ENCODE measurements around the gene GSS. TPM values are rescaled to one million over a fixed set of nuclear protein-coding genes. Genes with fewer than 3 reads are reported as not detected.
A peak's percentile ranks its signal among the peaks of the same experiment; 100 is the strongest.

Gene GSS
- polyA plus RNA-seq, 3 donors: 30.4 to 52.9 (median 34.0) TPM

DNA sequence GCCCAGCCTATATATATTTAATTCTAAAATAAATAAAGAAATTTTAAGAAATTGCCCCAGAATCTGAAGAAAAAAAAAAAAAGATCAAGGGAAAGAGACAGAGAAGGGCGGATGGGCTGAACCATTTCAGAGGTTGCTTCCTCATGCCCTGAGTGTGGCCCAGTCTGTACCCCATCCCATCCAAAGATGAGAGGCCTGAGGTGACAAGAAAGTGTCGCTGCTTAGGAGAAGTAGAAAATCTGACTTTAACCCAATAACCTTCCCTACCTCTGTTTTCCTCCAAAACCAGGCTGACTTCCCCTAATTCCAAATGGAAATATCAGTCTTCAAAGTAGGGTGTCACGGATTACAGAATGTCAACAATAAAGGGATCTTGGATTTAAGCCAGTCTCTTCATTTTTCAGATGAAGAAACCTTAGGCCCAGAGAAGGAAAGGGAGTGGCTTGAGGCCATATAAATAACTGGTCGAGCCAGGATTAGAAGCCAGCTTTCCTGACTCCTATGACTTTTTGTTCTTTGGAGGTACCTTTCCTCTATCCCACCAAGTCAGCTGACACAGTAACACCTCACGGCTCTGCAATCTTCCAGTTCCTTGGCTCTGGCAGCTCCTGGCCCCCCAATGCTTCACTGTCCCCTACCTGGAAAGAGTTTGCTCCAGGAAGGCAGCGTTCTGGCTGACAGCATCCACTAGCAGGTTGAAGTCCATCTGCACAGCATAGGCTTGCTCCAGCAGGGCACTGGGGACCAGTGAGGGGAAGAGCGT lies 10.1 kb downstream of the GSS start:
- no peak overlapping the region for H3K4me3 ChIP-seq (replicated peaks in 1 of 3; ENCODE audit: low read depth in 2 of 3, low read length in 3 of 3)
- Mint-ChIP-seq H3K4me3 (no peak overlapping the region), H3K27ac (peak overlapping the region in 1 of 7 donors; percentile 36), H3K36me3 (peaks cover 52 to 65% of the 10 kb centered on the region in 2 donors), H3K4me1 (peaks cover 14% of the 10 kb centered on the region), H3K9me3 (no peaks in the 10 kb centered on the region), H3K27me3 (ENCODE audit: low read depth in 3 of 3) (peaks cover 0 to 2% (median 0%) of the 10 kb centered on the region in 3 donors)
- no peak overlapping the region for H3K27ac ChIP-seq (ENCODE audit: low read depth in 1 of 2, low read length in 2 of 2)
- no peak overlapping the region for H2AFZ ChIP-seq (ENCODE audit: insufficient read depth, low read depth, low read length, poor library complexity, severe bottlenecking)
- H3K9me3 ChIP-seq (replicated peaks in 1 of 2; ENCODE audit: control insufficient read depth in 1 of 2, insufficient read depth in 1 of 2, low read length in 2 of 2): no peaks in the 10 kb centered on the region
- intact Hi-C loops (cut with micrococcal nuclease): no loop called here
- H3K4me2 ChIP-seq (replicated peaks; ENCODE audit: extremely low read depth, low read length, poor library complexity, severe bottlenecking): no peak overlapping the region
- DNase-seq: no peak
- no peaks in the 10 kb centered on the region for H3K27me3 ChIP-seq (ENCODE audit: control insufficient read depth in 2 of 2, insufficient read depth in 2 of 2, low read length in 2 of 2)
- H3K9ac ChIP-seq (ENCODE audit: insufficient read depth, low read length, poor library complexity, severe bottlenecking): no peak overlapping the region
- WGBS (ENCODE audit: insufficient coverage): 93% methylated on average over 2 of the region's 7 CpGs
- H3K36me3 ChIP-seq (replicated peaks in 1 of 2; ENCODE audit: control insufficient read depth in 1 of 2, insufficient read depth in 2 of 2, low read length in 2 of 2): peaks cover 31 to 68% of the 10 kb centered on the region in 2 donors
- no peaks in the 10 kb centered on the region for H4K20me1 ChIP-seq (ENCODE audit: insufficient read depth, low read length)
- no peaks in the 10 kb centered on the region for H3K79me2 ChIP-seq (ENCODE audit: insufficient read depth, low read length)
- TF ChIP-seq, protein P1, sequence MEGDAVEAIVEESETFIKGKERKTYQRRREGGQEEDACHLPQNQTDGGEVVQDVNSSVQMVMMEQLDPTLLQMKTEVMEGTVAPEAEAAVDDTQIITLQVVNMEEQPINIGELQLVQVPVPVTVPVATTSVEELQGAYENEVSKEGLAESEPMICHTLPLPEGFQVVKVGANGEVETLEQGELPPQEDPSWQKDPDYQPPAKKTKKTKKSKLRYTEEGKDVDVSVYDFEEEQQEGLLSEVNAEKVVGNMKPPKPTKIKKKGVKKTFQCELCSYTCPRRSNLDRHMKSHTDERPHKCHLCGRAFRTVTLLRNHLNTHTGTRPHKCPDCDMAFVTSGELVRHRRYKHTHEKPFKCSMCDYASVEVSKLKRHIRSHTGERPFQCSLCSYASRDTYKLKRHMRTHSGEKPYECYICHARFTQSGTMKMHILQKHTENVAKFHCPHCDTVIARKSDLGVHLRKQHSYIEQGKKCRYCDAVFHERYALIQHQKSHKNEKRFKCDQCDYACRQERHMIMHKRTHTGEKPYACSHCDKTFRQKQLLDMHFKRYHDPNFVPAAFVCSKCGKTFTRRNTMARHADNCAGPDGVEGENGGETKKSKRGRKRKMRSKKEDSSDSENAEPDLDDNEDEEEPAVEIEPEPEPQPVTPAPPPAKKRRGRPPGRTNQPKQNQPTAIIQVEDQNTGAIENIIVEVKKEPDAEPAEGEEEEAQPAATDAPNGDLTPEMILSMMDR (IDR thresholded peaks at IDR 0.05): no peak
- peaks cover 16 to 17% of the 10 kb centered on the region in 2 donors for H3K4me1 ChIP-seq (ENCODE audit: control insufficient read depth in 1 of 2, insufficient read depth in 2 of 2, low read length in 2 of 2)

DNA sequence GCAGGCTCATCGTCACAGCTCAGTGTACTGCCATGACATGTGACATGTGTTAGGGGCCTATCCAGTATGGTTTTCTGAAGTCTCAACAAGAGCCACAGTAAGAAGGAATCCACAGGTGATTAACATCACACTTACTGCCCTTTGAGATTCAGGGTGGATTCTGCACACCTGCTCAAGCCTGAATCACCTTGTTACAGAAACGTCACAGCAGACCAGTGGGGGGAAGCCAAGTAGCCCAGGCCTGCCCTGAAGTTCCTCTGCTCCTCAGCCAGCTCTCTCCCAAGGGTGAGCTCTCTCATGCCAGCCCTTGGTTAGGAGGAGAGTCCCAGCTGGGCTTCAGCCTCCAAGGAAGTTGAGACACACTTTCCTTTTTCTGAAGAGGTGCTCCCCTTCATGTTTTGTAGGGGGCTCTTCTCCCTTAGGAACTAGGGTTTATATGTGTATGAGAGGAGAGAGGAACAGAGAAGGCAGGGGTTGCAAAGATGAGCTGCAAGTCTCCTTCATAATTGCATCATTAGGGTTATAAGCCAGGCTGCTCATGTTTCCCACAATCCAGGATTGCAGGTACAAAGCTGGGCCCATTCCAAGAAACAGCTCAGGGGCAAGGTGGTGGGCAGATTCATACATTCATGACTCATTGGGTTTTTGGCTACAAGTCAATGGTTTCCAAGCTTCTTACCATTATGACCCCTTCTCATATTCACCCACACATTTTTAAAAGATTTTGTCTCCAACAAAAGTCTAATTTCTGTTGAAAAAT lies 11.6 kb downstream of the GSS start:
- Histone ChIP-seq H3K36me3 (replicated peaks in 1 of 2; ENCODE audit: control insufficient read depth in 1 of 2, insufficient read depth in 2 of 2, low read length in 2 of 2) (peaks cover 28 to 53% of the 10 kb centered on the region in 2 donors), H3K9me3 (replicated peaks in 1 of 2; ENCODE audit: control insufficient read depth in 1 of 2, insufficient read depth in 1 of 2, low read length in 2 of 2) (no peaks in the 10 kb centered on the region), H2AFZ (ENCODE audit: insufficient read depth, low read depth, low read length, poor library complexity, severe bottlenecking) (no peak overlapping the region), H4K20me1 (ENCODE audit: insufficient read depth, low read length) (no peaks in the 10 kb centered on the region), H3K79me2 (ENCODE audit: insufficient read depth, low read length) (no peaks in the 10 kb centered on the region), H3K27me3 (ENCODE audit: control insufficient read depth in 2 of 2, insufficient read depth in 2 of 2, low read length in 2 of 2) (no peaks in the 10 kb centered on the region), H3K4me3 (replicated peaks in 1 of 3; ENCODE audit: low read depth in 2 of 3, low read length in 3 of 3) (no peak overlapping the region), H3K4me1 (ENCODE audit: control insufficient read depth in 1 of 2, insufficient read depth in 2 of 2, low read length in 2 of 2) (peaks cover 31 to 32% of the 10 kb centered on the region in 2 donors), H3K9ac (ENCODE audit: insufficient read depth, low read length, poor library complexity, severe bottlenecking) (no peak overlapping the region), H3K27ac (ENCODE audit: low read depth in 1 of 2, low read length in 2 of 2) (no peak overlapping the region), H3K4me2 (replicated peaks; ENCODE audit: extremely low read depth, low read length, poor library complexity, severe bottlenecking) (no peak overlapping the region)
- peak overlapping the region in 1 of 7 donors; percentile 27 for H3K27ac Mint-ChIP-seq
- H3K36me3 Mint-ChIP-seq: peaks cover 39 to 51% of the 10 kb centered on the region in 2 donors
- no peaks in the 10 kb centered on the region for H3K9me3 Mint-ChIP-seq
- peaks cover 0 to 2% (median 0%) of the 10 kb centered on the region in 3 donors for H3K27me3 Mint-ChIP-seq (ENCODE audit: low read depth in 3 of 3)
- TF ChIP-seq, protein P1 (IDR thresholded peaks at IDR 0.05): no peak
- intact Hi-C loops (cut with micrococcal nuclease): loop anchor here in 1 of 2 donors (5.0 kb wide), 1 partner anchor 67 kb away; the partner anchor contains the start of gene ACSS2
- WGBS (ENCODE audit: insufficient coverage): 80% methylated on average over 1 of the region's 2 CpGs
- DNase-seq: no peak
- H3K4me1 Mint-ChIP-seq: peaks cover 27% of the 10 kb centered on the region
- H3K4me3 Mint-ChIP-seq: no peak overlapping the region

Data from CD14-positive monocyte (primary cell).